GM21447 (cell line): ENCODE results near the gene KCP.

ENCODE experiments used
- ATAC-seq: cut with Tn5 transposase; IDR thresholded peaks from one replicate; pipeline ENCODE4 v1.9.1; 2021; ENCODE audit not compliant: unreplicated experiment

KCP gene

DNA sequence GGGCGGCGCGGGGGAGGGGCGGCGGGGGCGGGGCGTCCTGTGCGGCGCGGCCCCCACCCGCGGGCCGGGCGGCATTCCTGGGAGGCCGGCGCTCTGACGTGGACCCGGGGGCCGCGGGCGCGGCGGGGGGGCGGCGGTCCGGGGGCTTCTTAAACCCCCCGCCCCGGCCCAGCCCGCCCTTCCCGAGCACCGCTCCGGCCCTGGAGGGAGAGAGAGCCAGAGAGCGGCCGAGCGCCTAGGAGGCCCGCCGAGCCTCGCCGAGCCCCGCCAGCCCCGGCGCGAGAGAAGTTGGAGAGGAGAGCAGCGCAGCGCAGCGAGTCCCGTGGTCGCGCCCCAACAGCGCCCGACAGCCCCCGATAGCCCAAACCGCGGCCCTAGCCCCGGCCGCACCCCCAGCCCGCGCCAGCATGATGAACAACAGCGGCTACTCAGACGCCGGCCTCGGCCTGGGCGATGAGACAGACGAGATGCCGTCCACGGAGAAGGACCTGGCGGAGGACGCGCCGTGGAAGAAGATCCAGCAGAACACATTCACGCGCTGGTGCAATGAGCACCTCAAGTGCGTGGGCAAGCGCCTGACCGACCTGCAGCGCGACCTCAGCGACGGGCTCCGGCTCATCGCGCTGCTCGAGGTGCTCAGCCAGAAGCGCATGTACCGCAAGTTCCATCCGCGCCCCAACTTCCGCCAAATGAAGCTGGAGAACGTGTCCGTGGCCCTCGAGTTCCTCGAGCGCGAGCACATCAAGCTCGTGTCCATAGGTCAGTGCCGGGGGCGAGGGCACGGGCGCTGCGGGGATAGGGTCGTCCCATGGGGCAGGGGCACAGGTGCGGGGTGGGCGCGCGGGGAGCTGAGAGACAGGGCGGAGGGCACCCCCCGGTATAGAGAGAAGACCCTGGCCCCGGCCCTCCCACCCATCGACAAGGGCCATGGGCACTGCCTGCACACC is 80.0 kb downstream of the KCP start, which contains the start of gene FLNC:
FLNC (plus strand) TSS at position 176 of the 947 bp plus-strand sequence; CDS start at position 408, 232 bp downstream.
- no peak for ATAC-seq

DNA sequence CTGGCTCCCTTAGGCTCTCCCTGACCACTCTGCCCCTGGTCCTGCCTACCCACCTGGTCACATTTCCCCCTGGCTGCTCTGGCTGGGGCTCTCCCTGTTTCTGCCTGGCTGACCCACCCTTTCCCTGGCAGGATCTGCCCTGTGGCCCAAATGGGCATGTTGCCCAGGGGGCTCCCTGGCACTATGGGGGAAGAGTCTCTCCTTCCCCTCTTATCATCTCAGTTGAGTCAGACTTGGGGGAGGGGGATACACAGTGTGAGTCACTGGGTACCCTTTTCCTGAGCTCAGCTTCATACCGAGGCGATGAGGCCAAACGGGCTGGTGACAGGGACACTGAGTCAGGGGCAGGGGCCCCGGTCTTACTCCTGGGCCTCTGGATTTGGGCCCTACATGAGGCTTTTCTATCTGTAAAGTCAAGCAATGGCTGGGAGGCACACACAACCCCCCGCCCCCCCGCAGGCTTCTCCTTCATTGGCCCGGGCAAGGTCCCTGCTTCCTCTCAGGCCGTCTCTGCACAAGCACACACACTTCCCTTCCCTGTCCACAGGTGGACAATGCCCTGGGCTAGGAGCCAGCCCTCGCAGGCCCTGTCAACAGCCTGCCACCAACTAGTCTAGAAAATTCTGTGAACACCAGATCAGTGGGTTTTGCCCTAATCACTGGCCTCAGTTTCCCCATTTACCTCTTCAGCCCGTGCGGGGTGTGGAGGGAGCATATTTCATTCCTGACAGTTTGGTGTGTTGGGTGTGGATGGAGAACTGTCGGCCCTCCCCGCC is 80.9 kb downstream of the KCP start:
- ATAC-seq, result no peak

DNA sequence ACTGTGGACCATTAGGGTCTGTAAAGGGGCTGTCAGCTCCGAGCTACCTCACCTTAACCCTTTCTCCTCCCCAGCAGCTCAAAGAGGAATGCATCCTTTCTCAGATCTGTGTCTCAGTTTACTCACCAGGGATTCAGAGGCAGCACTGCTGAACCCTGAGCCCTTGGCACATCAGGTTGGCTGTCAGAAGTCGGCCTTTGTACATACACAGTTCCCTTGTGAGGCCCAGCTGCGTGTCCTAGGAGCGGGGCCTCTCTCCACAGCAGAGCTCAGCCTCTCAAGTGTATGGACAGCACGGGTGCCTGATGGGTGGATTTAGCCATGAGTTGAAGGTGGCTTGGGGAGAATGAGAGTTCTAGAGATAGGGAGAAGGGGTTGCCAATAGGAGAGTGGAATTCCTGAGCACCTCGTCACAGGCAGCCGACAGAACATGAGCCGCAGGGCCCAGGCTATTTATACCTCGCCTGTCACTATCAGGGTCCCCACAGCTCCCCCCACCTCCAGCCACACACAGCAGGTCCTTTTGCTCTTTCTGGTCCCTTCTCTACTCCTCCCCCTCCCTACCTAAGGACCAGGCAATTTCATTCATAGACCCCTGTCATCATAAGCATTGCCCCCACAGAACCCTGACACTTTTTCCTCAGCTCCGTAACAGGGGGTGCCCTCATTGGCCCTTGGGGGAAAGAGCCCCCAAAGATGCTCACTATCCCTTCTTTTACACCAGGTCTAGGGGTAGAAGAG is 82.4 kb downstream of the KCP start:
- no peak for ATAC-seq

DNA sequence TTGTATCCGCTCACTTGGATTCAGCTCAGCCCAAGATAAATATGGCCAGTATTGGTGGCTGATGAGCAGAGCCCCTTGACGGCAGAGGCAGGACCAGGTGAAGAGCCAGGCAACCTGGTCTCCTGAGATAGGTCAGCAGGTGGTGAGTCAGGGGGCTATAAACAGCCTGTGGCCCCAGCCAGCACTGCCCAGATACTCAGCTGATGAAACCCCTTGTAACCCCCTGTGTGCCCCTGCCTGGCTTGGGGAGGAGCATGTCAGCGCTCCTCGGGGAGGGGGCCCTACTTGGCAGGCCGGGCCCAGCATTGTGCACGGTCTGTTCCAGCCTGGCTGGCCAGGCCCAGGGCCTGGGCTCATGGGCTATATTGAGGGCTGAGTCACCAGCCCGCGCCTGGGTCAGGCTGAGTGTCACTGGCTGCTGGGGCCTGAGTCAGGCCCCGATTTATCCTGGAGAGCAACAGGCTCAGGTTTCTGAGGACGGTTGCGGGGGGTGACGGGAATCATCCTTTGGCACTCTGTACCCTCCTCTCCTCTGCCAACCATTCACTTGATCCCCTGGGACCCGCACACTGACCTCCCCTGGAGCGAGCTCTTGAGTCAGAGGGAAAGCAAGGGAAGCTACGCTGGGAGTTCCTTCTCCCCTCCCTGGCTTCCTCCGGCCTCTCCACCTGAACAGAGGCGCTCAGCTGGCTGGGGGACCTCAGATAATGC is 83.1 kb downstream of the KCP start:
- no peak for ATAC-seq

DNA sequence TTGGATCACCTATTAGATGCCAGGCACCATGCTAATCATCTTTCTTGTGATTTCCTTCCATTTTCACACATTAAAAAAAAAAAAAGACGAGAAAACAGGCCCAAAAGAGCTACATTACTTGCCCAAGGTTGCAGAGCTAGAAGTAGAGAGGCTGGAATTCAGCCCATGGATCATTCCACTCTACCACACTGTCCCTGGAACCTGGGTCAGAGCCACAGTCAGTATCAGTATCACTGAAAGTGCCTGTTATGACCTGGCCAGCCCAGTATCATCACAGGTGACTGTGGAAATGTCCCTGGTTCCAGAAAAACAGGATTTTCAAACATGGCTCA is 83.6 kb downstream of the KCP start:
- ATAC-seq, result no peak
